Measurements from ENCODE around the gene SLF2. TPM values are rescaled to one million over a fixed set of nuclear protein-coding genes. Genes with fewer than 3 reads are reported as not detected.

The SLF2 gene
- total RNA-seq, 2 experiments from 2014 or later = 29.0 to 31.9 TPM

DNA sequence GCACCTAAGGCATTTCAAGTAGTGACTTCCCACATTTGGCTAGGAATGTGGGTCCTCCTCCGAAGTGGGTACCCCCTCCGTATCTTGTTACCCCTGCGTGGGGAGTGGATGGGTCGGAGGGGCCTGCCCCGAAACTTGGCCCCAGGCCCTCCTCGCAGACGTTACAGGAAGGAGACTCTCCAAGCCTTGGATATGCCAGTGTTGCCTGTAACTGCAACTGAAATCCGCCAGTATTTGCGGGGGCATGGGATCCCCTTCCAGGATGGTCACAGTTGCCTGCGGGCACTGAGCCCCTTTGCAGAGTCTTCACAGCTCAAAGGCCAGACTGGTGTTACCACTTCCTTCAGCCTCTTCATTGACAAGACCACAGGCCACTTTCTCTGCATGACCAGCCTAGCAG, 75.4 kb downstream of the SLF2 start:
- ATAC-seq = no peak
- no peaks in the 10 kb centered on the region for H3K27me3 Mint-ChIP-seq
- DNase-seq = no peak
- H3K9me3 Mint-ChIP-seq = no peaks in the 10 kb centered on the region
- H3K4me1 Mint-ChIP-seq (ENCODE audit: low read depth) = peaks cover 40% of the 10 kb centered on the region
- H3K36me3 Mint-ChIP-seq (ENCODE audit: low read depth) = peaks cover 35% of the 10 kb centered on the region
- TF ChIP-seq, protein P1, sequence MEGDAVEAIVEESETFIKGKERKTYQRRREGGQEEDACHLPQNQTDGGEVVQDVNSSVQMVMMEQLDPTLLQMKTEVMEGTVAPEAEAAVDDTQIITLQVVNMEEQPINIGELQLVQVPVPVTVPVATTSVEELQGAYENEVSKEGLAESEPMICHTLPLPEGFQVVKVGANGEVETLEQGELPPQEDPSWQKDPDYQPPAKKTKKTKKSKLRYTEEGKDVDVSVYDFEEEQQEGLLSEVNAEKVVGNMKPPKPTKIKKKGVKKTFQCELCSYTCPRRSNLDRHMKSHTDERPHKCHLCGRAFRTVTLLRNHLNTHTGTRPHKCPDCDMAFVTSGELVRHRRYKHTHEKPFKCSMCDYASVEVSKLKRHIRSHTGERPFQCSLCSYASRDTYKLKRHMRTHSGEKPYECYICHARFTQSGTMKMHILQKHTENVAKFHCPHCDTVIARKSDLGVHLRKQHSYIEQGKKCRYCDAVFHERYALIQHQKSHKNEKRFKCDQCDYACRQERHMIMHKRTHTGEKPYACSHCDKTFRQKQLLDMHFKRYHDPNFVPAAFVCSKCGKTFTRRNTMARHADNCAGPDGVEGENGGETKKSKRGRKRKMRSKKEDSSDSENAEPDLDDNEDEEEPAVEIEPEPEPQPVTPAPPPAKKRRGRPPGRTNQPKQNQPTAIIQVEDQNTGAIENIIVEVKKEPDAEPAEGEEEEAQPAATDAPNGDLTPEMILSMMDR (IDR thresholded peaks at IDR 0.05) = no peak
- peak overlapping the region; percentile 96 for H3K4me3 Mint-ChIP-seq
- CTCF ChIA-PET = interaction anchor here (1.6 to 6.6 kb wide), 3 partner anchors 9 to 31 kb away, joined by 7 to 50 read pairs (median 7); no protein-coding TSS in a partner anchor
- intact Hi-C loops (cut with micrococcal nuclease) = no loop called here
- POLR2A ChIA-PET = interaction anchor here (1.0 to 2.9 kb wide), 3 partner anchors 10 to 18 kb away, joined by 3 to 25 read pairs (median 3); partner anchors contain the start of gene LZTS2
- no peak overlapping the region for H3K27ac Mint-ChIP-seq

DNA sequence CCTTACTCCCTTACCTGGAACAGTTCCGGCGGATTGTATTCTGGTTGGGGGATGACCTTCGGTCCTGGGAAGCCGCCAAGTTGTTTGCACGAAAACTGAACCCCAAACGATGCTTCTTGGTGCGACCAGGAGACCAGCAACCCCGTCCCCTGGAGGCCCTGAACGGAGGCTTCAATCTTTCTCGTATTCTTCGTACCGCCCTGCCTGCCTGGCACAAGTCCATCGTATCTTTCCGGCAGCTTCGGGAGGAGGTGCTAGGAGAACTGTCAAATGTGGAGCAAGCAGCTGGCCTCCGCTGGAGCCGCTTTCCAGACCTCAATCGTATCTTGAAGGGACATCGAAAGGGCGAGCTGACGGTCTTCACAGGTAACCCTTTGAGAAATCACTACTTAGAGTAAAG, 76.3 kb downstream of the SLF2 start:
- POLR2A ChIA-PET = interaction anchor here (0.5 to 2.9 kb wide), 3 partner anchors 9 to 447 kb away, joined by 3 to 25 read pairs (median 3); partner anchors contain the start of gene LZTS2
- H3K4me1 Mint-ChIP-seq (ENCODE audit: low read depth) = peaks cover 40% of the 10 kb centered on the region
- H3K4me3 Mint-ChIP-seq = peak overlapping the region; percentile 96
- no peak overlapping the region for H3K27ac Mint-ChIP-seq
- ATAC-seq (no peak), DNase-seq (no peak)
- TF ChIP-seq, protein P1 (IDR thresholded peaks at IDR 0.05) = no peak
- CTCF ChIA-PET = interaction anchor here (1.6 to 6.6 kb wide), 2 partner anchors 8 to 30 kb away, joined by 7 to 50 read pairs; no protein-coding TSS in a partner anchor
- H3K9me3 Mint-ChIP-seq = no peaks in the 10 kb centered on the region
- intact Hi-C loops (cut with micrococcal nuclease) = no loop called here
- H3K27me3 Mint-ChIP-seq = no peaks in the 10 kb centered on the region
- H3K36me3 Mint-ChIP-seq (ENCODE audit: low read depth) = peaks cover 42% of the 10 kb centered on the region

DNA sequence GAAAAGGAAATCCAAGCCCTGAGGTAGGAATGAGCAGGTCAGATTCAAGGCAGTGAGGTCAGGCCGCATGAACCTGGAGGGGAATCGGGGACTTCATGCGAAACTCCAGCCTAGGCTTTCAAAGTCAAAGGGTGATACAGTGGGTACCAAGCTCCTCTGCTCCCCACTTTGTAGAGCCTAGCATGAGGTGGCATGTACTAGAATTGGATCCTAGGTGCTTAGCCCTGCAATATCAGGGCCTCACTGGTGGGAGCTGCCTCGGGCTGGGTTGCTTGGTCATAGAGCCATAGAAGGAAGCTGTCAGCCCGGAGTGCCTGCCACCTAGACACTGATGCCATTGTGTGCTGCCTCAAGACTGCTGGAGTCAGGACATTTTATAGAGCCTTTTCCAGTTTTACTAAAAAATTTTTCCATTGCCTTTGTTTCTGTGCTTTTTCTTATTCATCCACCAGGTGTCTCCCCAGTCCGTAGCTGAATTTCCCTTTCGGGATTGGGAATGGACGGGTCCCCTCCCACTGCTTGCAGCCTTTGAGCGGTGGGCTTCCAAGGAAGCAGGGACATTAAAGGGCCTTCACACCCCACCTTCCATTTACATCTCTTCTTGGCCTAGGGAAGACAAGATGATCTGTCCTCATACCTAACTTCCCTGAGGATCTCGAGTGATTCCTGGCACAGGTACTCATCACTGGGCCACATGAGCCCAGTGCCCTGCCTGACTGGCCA, 81.4 kb downstream of the SLF2 start:
- H3K36me3 Mint-ChIP-seq (ENCODE audit: low read depth) = peaks cover 37% of the 10 kb centered on the region
- ChIA-PET CTCF (interaction anchor here (0.7 kb wide), 1 partner anchor 20 kb away, joined by 3 read pairs; no protein-coding TSS in a partner anchor), POLR2A (interaction anchor here (0.5 to 1.3 kb wide), 3 partner anchors 10 to 1227 kb away, joined by 3 read pairs; no protein-coding TSS in a partner anchor)
- intact Hi-C loops (cut with micrococcal nuclease) = no loop called here
- ATAC-seq (no peak), DNase-seq (no peak)
- peaks cover 33% of the 10 kb centered on the region for H3K4me1 Mint-ChIP-seq (ENCODE audit: low read depth)
- peak overlapping the region; percentile 12 for H3K27ac Mint-ChIP-seq
- TF ChIP-seq, protein P1 (IDR thresholded peaks at IDR 0.05) = peak; percentile 32
- no peaks in the 10 kb centered on the region for H3K27me3 Mint-ChIP-seq
- H3K9me3 Mint-ChIP-seq = no peaks in the 10 kb centered on the region
- no peak overlapping the region for H3K4me3 Mint-ChIP-seq

DNA sequence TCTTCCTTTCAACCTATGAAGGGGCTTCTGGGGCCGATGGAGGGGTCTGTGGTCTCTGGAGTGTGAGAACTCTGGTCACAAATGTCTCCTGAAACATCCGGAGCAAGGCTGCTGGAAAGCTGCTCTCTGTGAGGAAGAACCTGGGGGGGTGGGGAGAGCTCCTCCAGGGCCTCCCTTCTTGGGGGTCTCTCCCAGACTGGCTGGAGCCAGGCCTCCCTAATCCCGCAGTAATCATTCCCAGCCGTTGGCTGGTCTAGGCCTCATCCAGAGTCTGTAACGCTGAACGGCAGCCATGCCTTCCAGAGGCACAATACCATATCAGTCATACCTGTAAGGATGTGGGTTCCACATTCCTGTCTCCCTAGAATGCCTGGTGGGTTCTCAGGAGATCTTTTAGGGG, 82.4 kb downstream of the SLF2 start:
- Mint-ChIP-seq H3K27ac (peak overlapping the region; percentile 11), H3K27me3 (no peaks in the 10 kb centered on the region), H3K9me3 (no peaks in the 10 kb centered on the region), H3K4me1 (ENCODE audit: low read depth) (peaks cover 28% of the 10 kb centered on the region), H3K36me3 (ENCODE audit: low read depth) (peaks cover 30% of the 10 kb centered on the region), H3K4me3 (no peak overlapping the region)
- POLR2A ChIA-PET = no interaction called here
- intact Hi-C loops (cut with micrococcal nuclease) = no loop called here
- TF ChIP-seq, protein P1 (IDR thresholded peaks at IDR 0.05) = no peak
- CTCF ChIA-PET = interaction anchor here (12.8 kb wide), 1 partner anchor 22 kb away, joined by 178 read pairs; no protein-coding TSS in a partner anchor
- ATAC-seq = no peak
- DNase-seq = no peak

All from activated CD8-positive, alpha-beta T cell treated with anti-CD3 and anti-CD28 coated beads for 36 hours (primary cell).